ENCODE results near the gene FOXF2.

DNA sequence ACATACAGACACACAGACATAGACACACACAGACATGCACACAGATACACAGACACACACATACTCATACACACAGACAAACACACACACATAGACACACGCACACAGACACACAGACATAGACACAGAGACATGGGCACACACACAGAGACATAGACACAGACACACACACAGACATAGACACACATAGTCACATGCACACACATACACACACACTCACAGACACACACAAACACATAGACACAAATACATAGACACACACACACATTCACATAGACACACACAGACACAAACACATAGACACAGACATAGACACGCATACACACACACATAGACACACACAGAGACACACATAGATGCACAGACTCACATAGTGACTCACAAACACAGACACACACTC lies 13.5 kb downstream of the FOXF2 start:
- TF ChIP-seq, protein P1, sequence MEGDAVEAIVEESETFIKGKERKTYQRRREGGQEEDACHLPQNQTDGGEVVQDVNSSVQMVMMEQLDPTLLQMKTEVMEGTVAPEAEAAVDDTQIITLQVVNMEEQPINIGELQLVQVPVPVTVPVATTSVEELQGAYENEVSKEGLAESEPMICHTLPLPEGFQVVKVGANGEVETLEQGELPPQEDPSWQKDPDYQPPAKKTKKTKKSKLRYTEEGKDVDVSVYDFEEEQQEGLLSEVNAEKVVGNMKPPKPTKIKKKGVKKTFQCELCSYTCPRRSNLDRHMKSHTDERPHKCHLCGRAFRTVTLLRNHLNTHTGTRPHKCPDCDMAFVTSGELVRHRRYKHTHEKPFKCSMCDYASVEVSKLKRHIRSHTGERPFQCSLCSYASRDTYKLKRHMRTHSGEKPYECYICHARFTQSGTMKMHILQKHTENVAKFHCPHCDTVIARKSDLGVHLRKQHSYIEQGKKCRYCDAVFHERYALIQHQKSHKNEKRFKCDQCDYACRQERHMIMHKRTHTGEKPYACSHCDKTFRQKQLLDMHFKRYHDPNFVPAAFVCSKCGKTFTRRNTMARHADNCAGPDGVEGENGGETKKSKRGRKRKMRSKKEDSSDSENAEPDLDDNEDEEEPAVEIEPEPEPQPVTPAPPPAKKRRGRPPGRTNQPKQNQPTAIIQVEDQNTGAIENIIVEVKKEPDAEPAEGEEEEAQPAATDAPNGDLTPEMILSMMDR (conservative IDR thresholded peaks at IDR 0.05; ENCODE audit: low read depth, low read length), result no peak
- TF ChIP-seq EZH2 (IDR thresholded peaks at IDR 0.05; ENCODE audit: low read length, unreplicated experiment), result no peak
- no peak for TF ChIP-seq EZH2phosphoT487 (IDR thresholded peaks at IDR 0.05; ENCODE audit: borderline replicate concordance, low read length)
